A549 (cell line): ENCODE data around the gene MROH7. TPM values are rescaled to one million over a fixed set of nuclear protein-coding genes. Genes with fewer than 3 reads are reported as not detected.

Experiments used
- ATAC-seq, 2 experiments: fragments of 200-7000 bp in 1 of 2; fragments of >200 bp in 1 of 2; cut with Nextera tagmentation in 1 of 2; cut with Tn5 transposase in 1 of 2; 3 replicates each; pipeline versions ENCODE4 v1.8.0 to v1.9.1; 2018 to 2020; ENCODE audit warnings: mild to moderate bottlenecking in 1 of 2, moderate library complexity in 1 of 2
- CTCF ChIA-PET: fragments of 300-600 bp; sonication (Branson Sonifier 250); formaldehyde crosslinking; extraction: SDS; loops from one replicate; lab custom pipeline; 2021; ENCODE audit warnings: antibody characterized with exemption, inconsistent platforms; lab: Yijun Ruan, JAX
- POLR2A ChIA-PET: fragments of 350-600 bp; formaldehyde crosslinking; extraction: SDS; loops from one replicate; lab custom pipeline; 2021; ENCODE audit warnings: antibody characterized with exemption, inconsistent platforms; lab: Yijun Ruan, JAX
- DNase-seq, 2 experiments: peaks; one replicate each; pipeline versions ENCODE4 v3.0.0 to v3.0.0-alpha.2; 2011 to 2016; ENCODE audit warnings: low read depth in 1 of 2, low spot score in 1 of 2
- FAIRE-seq: peaks from 2 replicates; lab custom pipeline; 2011; peaks lifted over from hg19 to GRCh38; lab: Jason Lieb, UNC
- H3K27ac ChIP-seq, 2 experiments: fragments of >200 bp; sonication (Bioruptor Twin); formaldehyde crosslinking; 3 replicates each; pipeline ENCODE4 v1.5.1; 2016 to 2017
- H3K4me1 ChIP-seq: fragments of >200 bp; sonication (Bioruptor Twin); formaldehyde crosslinking; 3 replicates; pipeline ENCODE4 v1.6.1; 2016
- H3K4me2 ChIP-seq: fragments of >200 bp; sonication (Bioruptor Twin); formaldehyde crosslinking; 3 replicates; pipeline ENCODE4 v1.6.1; 2016
- H3K4me3 ChIP-seq: fragments of >200 bp; sonication (Bioruptor Twin); formaldehyde crosslinking; 3 replicates; pipeline ENCODE4 v1.5.1; 2016
- H3K9me3 ChIP-seq: fragments of >200 bp; sonication (Bioruptor Twin); formaldehyde crosslinking; 3 replicates; pipeline ENCODE4 v1.6.1; 2016
- ELK1 ChIP-seq: fragments of 150-350 bp; IDR thresholded peaks from 2 replicates; pipeline ENCODE4 v1.6.1; 2014; ENCODE audit warnings: low read depth, mild to moderate bottlenecking, low read length
- EP300 ChIP-seq, 2 experiments: fragments of >200 bp; sonication (Bioruptor Twin); formaldehyde crosslinking; IDR thresholded peaks; 2 replicates in 1 of 2; 3 replicates in 1 of 2; pipeline ENCODE4 v1.6.1; 2016 to 2017
- HDAC2 ChIP-seq: fragments of 200-600 bp; sonication (generic); IDR thresholded peaks from 2 replicates; pipeline ENCODE4 v1.6.1; 2016
- HES2 ChIP-seq: fragments of >200 bp; sonication (Bioruptor Twin); formaldehyde crosslinking; IDR thresholded peaks from 2 replicates; pipeline ENCODE4 v1.6.1; 2016
- HOXA7 ChIP-seq: fragments of 250-450 bp; sonication (Bioruptor Pico); IDR thresholded peaks from 2 replicates; pipeline ENCODE4 v1.5.0; 2020; ENCODE audit warnings: mild to moderate bottlenecking, moderate library complexity
- JUN ChIP-seq, 2 experiments: fragments of >200 bp; sonication (Bioruptor Twin); formaldehyde crosslinking; IDR thresholded peaks; 2 replicates in 1 of 2; 3 replicates in 1 of 2; pipeline ENCODE4 v1.6.1; 2016 to 2017
- KDM1A ChIP-seq: fragments of 200-600 bp; sonication (generic); IDR thresholded peaks from 2 replicates; pipeline ENCODE4 v1.6.1; 2016; ENCODE audit warnings: low read depth, mild to moderate bottlenecking
- MAX ChIP-seq: IDR thresholded peaks from 2 replicates; pipeline ENCODE4 v1.6.1; 2012
- NPAS2 ChIP-seq: fragments of 250-450 bp; sonication (Bioruptor Pico); IDR thresholded peaks from 2 replicates; pipeline ENCODE4 v1.8.0; 2022; ENCODE audit warnings: mild to moderate bottlenecking, moderate library complexity, borderline replicate concordance
- POLR2A ChIP-seq: IDR thresholded peaks from 2 replicates; pipeline ENCODE4 v1.6.1; 2012; ENCODE audit warnings: mild to moderate bottlenecking, low read length
- POLR2AphosphoS2 ChIP-seq: conservative IDR thresholded peaks from 2 replicates; pipeline ENCODE4 v1.6.1; 2012; ENCODE audit warnings: low read length, improper control_type of control experiment, inconsistent platforms
- RCOR1 ChIP-seq: fragments of 150-350 bp; IDR thresholded peaks from 2 replicates; pipeline ENCODE4 v1.6.1; 2014; ENCODE audit warnings: antibody characterized with exemption, low read length, low read depth
- REST ChIP-seq: fragments of 200-600 bp; sonication (generic); IDR thresholded peaks from 2 replicates; pipeline ENCODE4 v1.6.1; 2016; ENCODE audit warnings: antibody characterized with exemption, mild to moderate bottlenecking, moderate library complexity
- SREBF2 ChIP-seq: fragments of 450-650 bp; IDR thresholded peaks from 2 replicates; pipeline ENCODE4 v1.6.1; 2014; ENCODE audit warnings: mild to moderate bottlenecking, moderate library complexity
- TP53 ChIP-seq: fragments of 250-450 bp; sonication (Bioruptor Pico); IDR thresholded peaks from 2 replicates; pipeline ENCODE4 v1.5.0; 2021; ENCODE audit warnings: mild to moderate bottlenecking, moderate library complexity
- USF2 ChIP-seq: fragments of 450-650 bp; IDR thresholded peaks from 2 replicates; pipeline ENCODE4 v1.6.1; 2014; ENCODE audit warnings: antibody characterized with exemption
- ZC3H11A ChIP-seq: fragments of 450-650 bp; IDR thresholded peaks from 2 replicates; pipeline ENCODE4 v1.6.1; 2014; ENCODE audit warnings: antibody characterized with exemption, mild to moderate bottlenecking
- WGBS: methylation state at CpG from one replicate; pipeline ENCODE4 v1.1.6; 2017; ENCODE audit errors: missing lambda C conversion rate; 5-methylcytosine and 5-hydroxymethylcytosine counted together
- polyA plus RNA-seq, 4 experiments: library from polyadenylated mRNA; depleted of rRNA in 3 of 4; stranded (reverse); fragments of >200 nt; fragmentation: RNase III in 1 of 4; extraction: RNeasy Plus Mini Kit Qiagen cat#74134 plus additional on column Dnase treatment in 1 of 4; gene quantifications; 2 replicates in 3 of 4; 3 replicates in 1 of 4; pipeline ENCODE4 v1.2.3, GENCODE V29; 2011 to 2017

MROH7 gene
- polyA plus RNA-seq, 2 of the 4 experiments (the other 2 are of a cell fraction) = not detected

- no peak for FAIRE-seq
- CTCF ChIA-PET = interaction anchor here (1.1 kb wide), 1 partner anchor 85 kb away, joined by 3 read pairs; no protein-coding TSS in a partner anchor
Observed at GRCh38 chr1:54724771-54725170, 83.2 kb downstream of the MROH7 start.

GRCh38 chr1:54728027-54728426, 86.4 kb downstream of the MROH7 start:
- no peak overlapping the region for H3K4me2 ChIP-seq
- WGBS = 86% methylated on average over 3 of the region's 3 CpGs
- DNase-seq = no peak
- no peak overlapping the region for H3K4me3 ChIP-seq
- no peak for ATAC-seq
- ChIA-PET CTCF (no interaction called here), POLR2A (no interaction called here)
- no peaks in the 10 kb centered on the region for H3K9me3 ChIP-seq
- no peaks in the 10 kb centered on the region for H3K4me1 ChIP-seq
- FAIRE-seq = no peak
- TF ChIP-seq EP300 (IDR thresholded peaks at IDR 0.05) = no peak
- H3K27ac ChIP-seq = no peak overlapping the region

More at GRCh38 chr1:54724771-54725170, 83.2 kb downstream of the MROH7 start:
- H3K4me1 ChIP-seq = no peaks in the 10 kb centered on the region
- no peak overlapping the region for H3K4me2 ChIP-seq
- WGBS = 82% methylated on average over 1 of the region's 1 CpG
- POLR2A ChIA-PET = no interaction called here
- ATAC-seq (no peak), DNase-seq (no peak)
- H3K27ac ChIP-seq = no peak overlapping the region
- no peak overlapping the region for H3K4me3 ChIP-seq
- H3K9me3 ChIP-seq = no peaks in the 10 kb centered on the region
- TF ChIP-seq HDAC2 (no peak), REST (no peak)

GRCh38 chr1:54736685-54737084, 95.1 kb downstream of the MROH7 start:
- H3K27ac ChIP-seq = no peak overlapping the region
- POLR2A ChIA-PET = no interaction called here
- FAIRE-seq (no peak), ATAC-seq (no peak), DNase-seq (no peak)
- H3K9me3 ChIP-seq = no peaks in the 10 kb centered on the region
- no peak overlapping the region for H3K4me2 ChIP-seq
- no peak overlapping the region for H3K4me3 ChIP-seq
- H3K4me1 ChIP-seq = no peaks in the 10 kb centered on the region
- TF ChIP-seq KDM1A (no peak), RCOR1 (no peak), USF2 (no peak)
- 87% methylated on average over 5 of the region's 5 CpGs for WGBS
- CTCF ChIA-PET = no interaction called here

GRCh38 chr1:54738244-54738643, 96.7 kb downstream of the MROH7 start:
- H3K4me1 ChIP-seq = no peaks in the 10 kb centered on the region
- H3K4me2 ChIP-seq = no peak overlapping the region
- TF ChIP-seq HES2 (no peak), TP53 (CRISPR knock-in tag) (no peak)
- TF ChIP-seq, all 56 proteins: peak for 0
- ATAC-seq (no peak), DNase-seq (no peak), FAIRE-seq (no peak)
- CTCF ChIA-PET = no interaction called here
- WGBS = 93% methylated on average over 6 of the region's 6 CpGs
- Histone ChIP-seq H3K27ac (no peak overlapping the region), H3K9me3 (no peaks in the 10 kb centered on the region), H3K4me3 (no peak overlapping the region)
- POLR2A ChIA-PET = no interaction called here

- TF ChIP-seq POLR2A = no peak
- no peak for TF ChIP-seq ZC3H11A
- TF ChIP-seq POLR2AphosphoS2 = no peak
- TF ChIP-seq NPAS2 (CRISPR knock-in tag) = no peak
- TF ChIP-seq ELK1 = no peak
- TF ChIP-seq MAX = no peak
- TF ChIP-seq JUN (IDR thresholded peaks at IDR 0.05) = no peak
- no peak for TF ChIP-seq SREBF2
- no peak for TF ChIP-seq HOXA7 (CRISPR knock-in tag)
- TF ChIP-seq EP300 (IDR thresholded peaks at IDR 0.05) = no peak
- TF ChIP-seq, all 56 proteins: peak for 0
- ChIA-PET CTCF (no interaction called here), POLR2A (no interaction called here)
- H3K4me3 ChIP-seq = no peak overlapping the region
- H3K4me1 ChIP-seq = no peaks in the 10 kb centered on the region
- no peaks in the 10 kb centered on the region for H3K9me3 ChIP-seq
- no peak overlapping the region for H3K27ac ChIP-seq
- WGBS = 94% methylated on average over 4 of the region's 4 CpGs
- FAIRE-seq = no peak
- no peak for DNase-seq
- no peak for ATAC-seq
- no peak overlapping the region for H3K4me2 ChIP-seq
Observed at GRCh38 chr1:54741531-54741930, 99.9 kb downstream of the MROH7 start.
